NCI-H2171 (cell line): Measurements from ENCODE around the gene ZNF24.
A peak's percentile ranks its signal among the peaks of the same experiment; 100 is the strongest.

Experiments used
- DNase-seq: peaks from one replicate; lab custom pipeline; 2025; lab: John Stamatoyannopoulos, UW

ZNF24 gene

DNA sequence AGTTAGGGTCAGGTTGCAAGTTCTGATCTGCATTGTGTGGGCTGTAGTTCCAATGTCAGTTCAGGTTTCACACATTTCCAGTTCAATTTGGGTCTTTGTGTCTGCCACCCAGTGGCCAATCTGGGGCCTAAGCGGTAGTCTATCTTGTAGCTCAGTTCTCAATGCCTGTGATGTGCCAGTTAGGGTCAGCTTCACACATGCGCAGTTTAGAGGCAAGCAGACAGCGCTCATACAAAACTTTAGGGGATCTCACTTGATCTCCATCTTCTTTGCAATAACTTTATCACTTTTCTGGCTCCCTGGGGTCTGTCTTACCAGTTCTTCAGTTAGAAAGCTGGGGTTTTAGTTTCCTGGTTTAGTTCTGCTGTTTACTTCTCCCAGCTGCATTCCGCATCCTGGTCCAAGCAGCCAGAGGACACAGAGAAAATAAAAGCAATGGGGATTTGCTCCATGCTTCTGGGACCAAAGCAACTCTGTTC, 11.0 kb upstream of the ZNF24 start:
- DNase-seq: peak; percentile 4

GRCh38 chr18:35352778-35353177, 8.6 kb upstream of the ZNF24 start:
- no peak for DNase-seq

DNA sequence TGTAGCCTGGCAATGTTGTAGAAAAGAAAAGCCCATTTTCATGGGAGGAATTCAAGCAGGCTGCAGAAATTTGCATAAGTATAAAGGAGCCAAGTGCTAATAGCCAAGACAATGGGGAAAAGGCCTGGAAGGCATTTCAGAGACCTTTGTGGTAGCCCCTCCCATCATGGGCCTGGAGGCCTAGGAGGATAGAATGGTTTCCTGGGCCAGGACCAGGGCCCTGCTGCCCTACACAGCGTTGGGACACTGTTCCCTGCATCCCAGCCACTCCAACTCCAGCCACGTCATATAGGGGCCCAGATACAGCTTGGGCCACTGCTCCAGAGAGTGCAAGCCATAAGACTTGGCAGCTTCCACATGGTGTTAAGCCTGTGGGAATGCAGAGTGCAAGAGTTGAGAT, 8.1 kb upstream of the ZNF24 start:
- no peak for DNase-seq

DNA sequence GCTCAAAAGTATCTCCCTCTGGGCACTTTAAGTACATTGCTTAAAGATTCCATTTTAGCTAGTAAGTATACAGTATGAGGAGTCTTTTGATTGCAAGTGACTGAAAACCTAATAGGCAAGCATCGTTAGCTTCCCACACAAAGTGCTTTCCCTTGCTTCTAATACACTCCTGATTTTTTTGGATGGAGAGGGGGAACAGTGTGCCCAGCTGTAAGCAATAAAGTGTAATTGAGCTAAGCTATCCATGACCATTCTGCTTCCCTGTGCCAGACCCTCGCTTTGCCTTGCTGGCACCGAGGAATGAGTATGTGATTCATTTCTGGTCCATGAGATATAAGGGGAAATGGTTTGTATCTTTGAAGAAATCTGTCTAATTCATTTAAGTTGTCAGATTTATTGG, 3.8 kb upstream of the ZNF24 start:
- no peak for DNase-seq

DNA sequence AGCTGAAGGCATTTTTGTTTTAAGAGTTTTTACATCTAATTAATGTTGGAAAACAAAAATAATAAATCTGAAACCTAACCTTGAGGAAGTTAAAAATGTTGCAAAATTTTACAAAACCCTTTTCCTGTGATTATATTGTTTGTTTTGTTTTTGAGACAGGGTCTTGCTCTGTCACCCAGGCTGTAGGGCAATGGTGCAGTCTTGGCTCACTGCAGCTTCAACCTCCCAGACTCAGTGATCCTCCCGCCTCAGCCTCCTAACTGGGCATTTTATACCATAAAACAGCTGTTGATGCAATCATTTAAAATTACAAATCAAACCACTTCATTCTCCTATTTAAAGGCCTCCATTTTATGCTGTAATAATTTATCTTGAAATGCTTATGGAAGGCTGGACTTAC, 1.7 kb upstream of the ZNF24 start:
- DNase-seq: no peak

DNA sequence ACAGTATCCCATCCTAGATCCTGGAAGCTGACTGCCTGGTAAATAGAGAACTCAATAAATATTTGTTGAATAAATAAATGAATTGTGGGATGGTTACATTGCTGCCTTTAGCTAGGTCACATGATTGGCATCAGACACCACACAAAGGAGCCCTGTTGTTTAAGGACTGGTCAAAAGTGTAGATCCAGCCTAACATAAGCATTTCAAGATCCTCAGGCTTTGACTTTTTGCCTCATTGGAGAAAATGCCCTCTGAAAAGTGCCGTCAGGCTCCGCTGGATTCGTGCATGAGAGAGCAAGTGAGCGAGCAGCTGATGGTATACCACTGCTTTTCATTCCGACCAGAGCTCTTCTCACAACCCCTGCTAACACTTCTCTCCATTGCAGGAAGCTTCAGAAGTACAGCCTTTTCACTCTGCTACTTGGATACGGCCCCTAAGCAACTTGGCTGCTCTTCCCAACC, 1.3 kb upstream of the ZNF24 start:
- no peak for DNase-seq

GRCh38 chr18:35344736-35345459, 678 bp upstream of the ZNF24 start:
- DNase-seq: no peak

- no peak for DNase-seq
Measured at GRCh38 chr18:35343488-35343935, 708 bp downstream of the ZNF24 start.

GRCh38 chr18:35337286-35337685, 6.9 kb downstream of the ZNF24 start:
- DNase-seq: no peak

DNA sequence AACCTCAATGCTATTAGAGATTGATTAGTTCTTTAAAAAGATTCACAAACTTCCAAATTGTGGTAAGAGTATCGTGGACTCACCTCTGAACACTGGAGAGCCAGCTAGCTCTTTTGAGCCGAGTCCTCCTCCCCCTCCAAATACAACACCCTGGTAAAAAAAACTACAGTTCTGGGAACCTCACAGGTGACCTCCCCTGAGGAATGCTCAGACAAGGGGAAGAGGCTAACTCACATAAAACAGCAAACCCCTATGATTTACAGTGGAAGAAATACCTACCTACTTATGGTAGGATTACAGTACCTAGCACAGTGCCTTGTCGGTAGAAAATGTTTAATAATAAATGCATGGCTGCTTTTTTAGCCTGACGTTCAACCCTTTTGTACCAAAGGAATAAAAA, 8.4 kb downstream of the ZNF24 start:
- peak; percentile 88 for DNase-seq

- DNase-seq: no peak
Measured at GRCh38 chr18:35334821-35335220, 9.4 kb downstream of the ZNF24 start.

DNA sequence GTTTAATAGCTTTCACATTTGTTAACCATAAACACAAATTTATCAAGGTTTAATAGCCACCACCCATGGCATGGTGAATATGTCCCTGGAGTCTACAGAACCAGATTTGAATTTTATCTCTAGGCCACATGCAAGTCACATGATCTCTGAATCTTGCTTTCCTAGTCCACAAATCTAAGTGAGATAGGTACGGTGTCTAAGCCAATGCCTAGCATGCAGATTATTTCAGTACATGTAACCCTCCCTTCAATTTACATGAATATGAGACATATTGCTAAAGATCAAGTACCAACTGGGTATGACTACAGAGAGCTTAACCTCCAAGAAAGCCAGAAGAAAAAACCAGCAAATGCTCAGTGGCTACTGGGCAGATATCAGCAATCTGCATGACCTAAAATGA, 10.0 kb downstream of the ZNF24 start:
- DNase-seq: no peak

DNA sequence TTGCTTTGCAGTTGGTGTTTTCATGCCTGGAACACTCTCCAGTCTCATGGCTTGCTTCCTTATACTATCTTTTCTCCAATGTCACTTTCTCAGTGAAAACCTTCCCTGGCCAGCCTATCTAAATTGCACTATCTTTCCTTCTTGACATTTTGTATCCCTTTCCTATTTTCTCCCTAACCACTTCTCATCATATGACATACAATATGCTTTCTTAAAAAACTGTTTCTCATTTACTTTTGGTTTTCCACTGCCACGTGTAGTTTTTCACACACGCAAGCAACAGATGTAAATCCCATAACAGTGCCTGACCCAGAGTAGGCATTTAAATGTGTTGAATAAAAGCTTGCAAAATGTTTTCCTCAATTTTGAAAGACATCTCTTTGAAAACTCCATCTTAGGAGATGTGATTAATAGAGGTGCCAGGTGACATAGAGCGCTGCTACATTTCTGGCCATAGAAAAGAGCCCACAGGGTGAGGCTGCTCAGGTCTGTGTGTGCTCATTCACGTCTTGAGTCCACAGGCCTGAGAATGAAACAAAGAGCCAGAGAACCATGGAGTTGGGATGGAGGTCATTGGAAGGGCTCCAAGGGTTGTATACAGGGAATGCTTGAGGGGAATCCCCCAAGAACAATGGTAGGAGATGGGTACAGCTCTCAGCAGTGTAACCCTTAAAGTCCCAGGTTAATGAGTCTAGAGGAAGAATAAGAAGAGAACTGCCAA, 12.7 kb downstream of the ZNF24 start:
- DNase-seq: no peak

DNA sequence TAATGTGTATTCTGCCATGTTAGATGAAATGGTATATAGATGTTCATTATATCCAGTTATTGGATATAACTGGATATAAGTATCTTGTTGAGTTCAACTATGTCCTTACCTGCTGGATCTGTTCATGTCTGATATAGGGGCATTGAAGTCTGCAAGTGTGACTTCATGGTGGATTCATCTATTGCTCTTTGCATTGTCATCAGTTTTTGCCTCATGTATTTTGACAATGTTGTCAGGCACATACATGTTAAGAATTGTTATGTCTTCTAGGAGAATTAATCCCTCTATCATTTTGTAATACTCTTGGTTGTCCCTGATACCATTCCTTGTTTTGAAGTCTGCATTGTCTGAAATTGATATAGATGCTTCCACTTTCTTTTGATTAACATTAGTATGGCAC, 15.4 kb downstream of the ZNF24 start:
- no peak for DNase-seq

GRCh38 chr18:35326695-35327387, 17.4 kb downstream of the ZNF24 start:
- DNase-seq: no peak

DNA sequence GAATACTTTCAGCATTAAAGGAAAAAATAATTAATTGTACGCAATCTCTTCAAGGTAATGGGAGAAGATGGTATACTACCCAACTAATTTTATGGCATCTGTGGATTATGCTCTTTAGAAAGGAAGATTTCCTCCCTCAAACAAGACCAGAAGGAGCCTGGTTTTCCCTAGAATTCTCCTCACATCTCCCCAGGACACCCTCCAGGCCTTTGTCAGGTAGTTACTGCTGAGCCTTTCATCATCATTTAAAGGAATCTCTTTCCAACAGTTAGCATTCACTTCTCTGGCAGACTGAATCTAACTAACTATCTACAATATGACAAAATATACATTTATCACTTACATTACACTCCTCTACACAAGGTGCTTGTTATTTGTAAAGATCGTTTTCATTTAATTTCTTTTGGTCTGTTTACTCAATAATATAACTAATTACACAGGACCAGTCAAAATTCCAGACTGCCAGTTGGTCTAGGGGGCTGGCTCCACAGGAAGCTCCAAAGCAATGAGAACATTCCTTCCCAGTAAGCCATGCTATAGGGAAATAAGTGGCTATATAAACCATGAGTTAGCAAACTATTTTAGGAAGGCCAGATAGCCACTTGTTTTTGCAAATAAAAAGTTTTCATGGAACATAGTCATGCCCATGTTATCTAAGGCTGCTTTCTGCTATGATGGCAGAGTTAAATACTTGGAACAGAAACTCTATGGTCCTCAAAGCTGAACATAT, 19.1 kb downstream of the ZNF24 start:
- DNase-seq: no peak

GRCh38 chr18:35322486-35323458, 21.4 kb downstream of the ZNF24 start:
- no peak for DNase-seq

DNA sequence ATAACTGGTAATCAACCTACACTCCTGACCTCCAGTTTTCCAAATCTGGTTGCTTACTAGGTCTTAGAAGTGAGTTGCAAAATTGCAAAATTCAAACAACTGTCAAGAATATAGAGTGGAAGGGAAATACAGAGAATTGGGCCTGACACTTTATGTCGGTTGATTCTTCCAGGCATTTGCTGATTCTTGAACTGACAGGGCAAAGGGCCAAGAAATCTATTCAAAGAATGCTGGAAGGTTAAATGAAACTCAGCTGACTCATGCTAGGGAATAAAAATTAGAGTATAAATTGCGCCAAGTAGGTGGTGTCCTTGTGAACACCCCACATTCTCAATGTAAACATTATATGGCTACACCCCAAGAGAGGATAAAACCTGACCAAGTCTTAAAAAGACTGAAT, 32.7 kb downstream of the ZNF24 start:
- no peak for DNase-seq

- no peak for DNase-seq
Measured at GRCh38 chr18:35306588-35307250, 37.5 kb downstream of the ZNF24 start.

DNA sequence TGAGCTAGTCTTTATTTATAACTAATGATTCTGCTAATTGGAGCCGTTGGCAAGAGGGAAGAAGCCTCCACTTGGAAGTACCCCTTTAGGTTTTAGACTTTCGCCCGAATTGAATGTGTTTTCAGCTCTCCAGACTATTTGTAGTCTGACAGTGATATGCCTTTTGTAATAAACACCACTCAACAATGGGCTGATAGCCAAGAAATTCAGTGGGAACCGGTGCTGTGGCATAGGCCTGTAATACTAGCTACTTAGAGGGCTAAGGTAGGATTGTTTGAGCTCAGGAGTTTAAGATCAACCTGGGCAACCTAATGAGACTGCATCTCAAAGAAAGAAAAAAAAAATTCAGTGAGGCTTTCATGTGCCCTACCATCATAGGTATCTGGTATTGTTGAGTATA, 40.6 kb downstream of the ZNF24 start:
- no peak for DNase-seq
